ENCODE measurements around the gene SPOCD1. TPM values are rescaled to one million over a fixed set of nuclear protein-coding genes. Genes with fewer than 3 reads are reported as not detected.
A peak's percentile ranks its signal among the peaks of the same experiment; 100 is the strongest.
"Not testable (repeated sequence)": the region's sequence is repeated elsewhere in the genome, so short reads cannot be mapped to it uniquely, and the experiment has no call there.

The SPOCD1 gene
- total RNA-seq, 3 donors from 2014 or later = 0.15 to 11.1 (median 1.1) TPM

GRCh38 chr1:31818206-31818605, 2.4 kb upstream of the SPOCD1 start:
- Histone ChIP-seq H3K4me3 (no peak overlapping the region), H3K27ac (no peak overlapping the region), H3K9me3 (no peaks in the 10 kb centered on the region), H3K27me3 (no peaks in the 10 kb centered on the region), H3K36me3 (no peaks in the 10 kb centered on the region), H3K4me1 (no peaks in the 10 kb centered on the region)
- DNase-seq (ENCODE audit: low spot score in 2 of 2) = no peak
- intact Hi-C loops (cut with DNase I; ENCODE audit: low total_unique reads) = no loop called here
- TF ChIP-seq POLR2AphosphoS5 (IDR thresholded peaks at IDR 0.05) (no peak), CTCF (IDR thresholded peaks at IDR 0.05) (no peak), POLR2A (IDR thresholded peaks at IDR 0.05) (no peak)

DNA sequence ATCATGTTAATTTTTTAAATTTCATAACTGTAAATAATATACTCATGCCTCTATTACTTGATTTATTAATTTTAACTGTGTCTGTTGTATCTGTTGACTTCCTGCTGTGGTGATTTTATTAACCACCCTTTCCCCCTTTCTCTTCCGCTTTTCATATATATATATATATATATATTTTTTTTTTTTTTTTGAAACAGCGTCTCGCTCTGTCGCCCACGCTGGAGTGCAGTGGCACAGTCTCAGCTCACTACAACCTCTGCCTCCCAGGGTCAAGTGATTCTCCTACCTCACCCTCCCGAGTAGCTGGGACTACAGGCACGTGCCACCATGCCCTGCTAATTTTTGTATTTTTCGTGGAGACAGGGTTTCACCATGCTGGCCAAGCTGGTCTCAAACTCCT, 1.1 kb upstream of the SPOCD1 start:
- H3K9me3 ChIP-seq; H3K4me3 ChIP-seq; H3K27me3 ChIP-seq; H3K4me1 ChIP-seq; H3K36me3 ChIP-seq; DNase-seq (ENCODE audit: low spot score in 2 of 2); H3K27ac ChIP-seq; intact Hi-C loops (cut with DNase I; ENCODE audit: low total_unique reads): not testable (repeated sequence)

DNA sequence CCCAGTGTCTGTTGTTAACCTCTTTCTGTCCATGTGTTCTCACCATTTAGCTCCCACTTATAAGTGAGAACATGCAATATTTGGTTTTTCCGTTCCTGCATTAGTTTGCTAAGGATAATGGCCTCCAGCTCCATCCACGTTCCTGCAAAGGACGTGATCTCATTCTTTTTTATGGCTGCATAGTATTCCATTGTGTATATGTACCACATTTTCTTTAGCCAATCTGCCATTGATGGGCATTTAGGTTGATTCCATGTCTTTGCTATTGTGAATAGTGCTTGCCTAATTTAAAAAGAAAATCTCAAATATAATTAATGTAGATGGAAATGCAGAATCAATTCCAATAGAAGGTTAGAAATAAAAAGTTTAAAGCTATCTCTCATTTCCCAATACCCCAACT, 679 bp upstream of the SPOCD1 start:
- DNase-seq (ENCODE audit: low spot score in 2 of 2); intact Hi-C loops (cut with DNase I; ENCODE audit: low total_unique reads); H3K4me1 ChIP-seq; H3K27me3 ChIP-seq; H3K36me3 ChIP-seq; H3K4me3 ChIP-seq; H3K9me3 ChIP-seq; H3K27ac ChIP-seq: not testable (repeated sequence)

- no peak for DNase-seq (ENCODE audit: low spot score in 2 of 2)
- Histone ChIP-seq H3K27me3 (no peaks in the 10 kb centered on the region), H3K9me3 (no peaks in the 10 kb centered on the region), H3K4me1 (no peaks in the 10 kb centered on the region), H3K27ac (no peak overlapping the region), H3K4me3 (no peak overlapping the region), H3K36me3 (no peaks in the 10 kb centered on the region)
- intact Hi-C loops (cut with DNase I; ENCODE audit: low total_unique reads) = no loop called here
- no peak for TF ChIP-seq POLR2A (IDR thresholded peaks at IDR 0.05)
- TF ChIP-seq POLR2AphosphoS5 (IDR thresholded peaks at IDR 0.05) = no peak
- TF ChIP-seq CTCF (IDR thresholded peaks at IDR 0.05) = no peak
Observed at GRCh38 chr1:31815307-31815645, 546 bp downstream of the SPOCD1 start.

DNA sequence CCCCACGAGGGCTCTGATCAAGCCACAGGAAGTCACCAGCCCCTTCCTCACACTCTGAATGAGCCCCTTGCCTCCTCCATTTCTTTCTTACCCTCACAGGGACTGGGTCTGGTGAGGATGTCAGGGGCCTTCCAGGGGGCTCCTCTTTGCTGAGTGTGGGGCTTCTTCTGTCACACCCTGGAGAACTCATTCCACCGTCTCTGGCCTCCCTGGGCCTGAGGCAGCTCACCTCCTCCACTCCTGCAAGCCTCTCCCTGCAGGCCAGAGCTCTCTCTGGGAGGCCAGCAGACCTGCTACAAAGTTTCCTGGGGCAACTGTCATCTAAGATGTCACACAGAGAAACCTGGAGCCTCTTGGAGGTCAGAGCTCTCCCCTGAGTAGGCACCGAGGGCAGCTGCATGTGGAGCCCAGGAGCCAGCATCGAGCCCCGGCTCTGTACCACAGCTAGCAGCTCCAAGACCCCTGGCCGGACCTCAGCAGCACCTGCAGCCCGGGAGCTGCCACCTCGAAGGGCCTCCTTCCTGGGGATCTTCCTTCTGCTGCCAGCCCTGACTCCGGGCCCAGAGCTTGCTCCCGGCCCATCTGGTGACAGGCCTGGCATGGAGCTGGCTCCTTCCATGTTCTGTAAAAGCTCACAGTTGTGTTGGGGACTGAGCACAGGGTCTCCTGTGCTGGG, 1.1 kb downstream of the SPOCD1 start:
- H3K4me1 ChIP-seq = no peaks in the 10 kb centered on the region
- H3K27ac ChIP-seq = peak overlapping the region; percentile 19 to 55
- no peak for DNase-seq (ENCODE audit: low spot score in 2 of 2)
- H3K36me3 ChIP-seq = no peaks in the 10 kb centered on the region
- no peak for TF ChIP-seq POLR2AphosphoS5 (IDR thresholded peaks at IDR 0.05)
- no peak for TF ChIP-seq POLR2A (IDR thresholded peaks at IDR 0.05)
- no peak for TF ChIP-seq CTCF (IDR thresholded peaks at IDR 0.05)
- H3K4me3 ChIP-seq = no peak overlapping the region
- H3K27me3 ChIP-seq = no peaks in the 10 kb centered on the region
- intact Hi-C loops (cut with DNase I; ENCODE audit: low total_unique reads) = no loop called here
- no peaks in the 10 kb centered on the region for H3K9me3 ChIP-seq

DNA sequence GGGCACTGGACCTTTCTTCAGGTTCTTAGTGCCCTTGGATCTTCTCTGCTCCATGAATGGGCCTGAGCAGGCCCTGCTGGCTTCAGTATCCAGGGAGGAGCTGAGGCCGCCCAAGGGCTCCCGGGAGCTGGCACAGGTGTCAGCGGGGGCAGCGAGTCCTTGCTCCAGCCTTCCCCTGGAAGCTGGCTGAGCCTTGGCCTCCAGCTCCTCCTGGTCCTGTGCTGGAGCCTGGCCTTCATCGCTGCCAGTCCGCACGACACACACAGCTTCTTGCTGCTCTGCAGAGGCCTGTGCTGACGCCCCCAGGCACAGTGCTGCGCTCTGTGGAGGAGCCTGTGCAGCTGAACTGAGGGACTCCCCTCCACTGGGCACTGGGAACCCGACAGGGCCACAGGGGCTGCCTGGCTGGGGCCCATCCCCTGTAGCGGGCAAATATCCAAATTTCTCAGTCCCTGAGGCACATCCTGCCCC, 1.7 kb downstream of the SPOCD1 start:
- no peak for TF ChIP-seq POLR2AphosphoS5 (IDR thresholded peaks at IDR 0.05)
- no peak for TF ChIP-seq POLR2A (IDR thresholded peaks at IDR 0.05)
- no peak for TF ChIP-seq CTCF (IDR thresholded peaks at IDR 0.05)
- Histone ChIP-seq H3K36me3 (no peaks in the 10 kb centered on the region), H3K4me3 (no peak overlapping the region), H3K9me3 (no peaks in the 10 kb centered on the region), H3K4me1 (no peaks in the 10 kb centered on the region), H3K27me3 (no peaks in the 10 kb centered on the region), H3K27ac (peak overlapping the region; percentile 19 to 55)
- peak in 1 of 2 donors; percentile 55 for DNase-seq (ENCODE audit: low spot score in 2 of 2)
- intact Hi-C loops (cut with DNase I; ENCODE audit: low total_unique reads) = no loop called here
